ENCODE data around the gene FAM13A.

FAM13A gene

GRCh38 chr4:88761342-88761741 lies 295.6 kb downstream of the FAM13A start:
- DNase-seq = no peak

DNA sequence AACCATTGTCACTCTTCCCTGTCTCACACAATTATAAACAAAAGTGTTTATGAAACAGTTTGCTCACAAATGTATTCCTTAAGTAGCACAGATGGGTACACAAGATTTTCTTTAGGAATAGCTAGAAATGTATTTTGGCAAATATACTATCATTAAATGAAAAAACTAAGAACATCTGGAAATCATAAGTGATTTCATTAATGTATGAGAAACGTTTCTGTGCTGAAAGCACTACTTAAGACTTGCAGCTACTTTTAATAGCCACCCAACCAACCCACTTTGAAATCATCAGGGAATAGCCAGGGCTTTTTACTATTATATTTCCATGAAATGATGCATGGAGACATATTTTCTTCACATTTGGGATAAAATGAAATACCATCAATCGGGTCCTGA lies 297.1 kb downstream of the FAM13A start:
- no peak for DNase-seq

DNA sequence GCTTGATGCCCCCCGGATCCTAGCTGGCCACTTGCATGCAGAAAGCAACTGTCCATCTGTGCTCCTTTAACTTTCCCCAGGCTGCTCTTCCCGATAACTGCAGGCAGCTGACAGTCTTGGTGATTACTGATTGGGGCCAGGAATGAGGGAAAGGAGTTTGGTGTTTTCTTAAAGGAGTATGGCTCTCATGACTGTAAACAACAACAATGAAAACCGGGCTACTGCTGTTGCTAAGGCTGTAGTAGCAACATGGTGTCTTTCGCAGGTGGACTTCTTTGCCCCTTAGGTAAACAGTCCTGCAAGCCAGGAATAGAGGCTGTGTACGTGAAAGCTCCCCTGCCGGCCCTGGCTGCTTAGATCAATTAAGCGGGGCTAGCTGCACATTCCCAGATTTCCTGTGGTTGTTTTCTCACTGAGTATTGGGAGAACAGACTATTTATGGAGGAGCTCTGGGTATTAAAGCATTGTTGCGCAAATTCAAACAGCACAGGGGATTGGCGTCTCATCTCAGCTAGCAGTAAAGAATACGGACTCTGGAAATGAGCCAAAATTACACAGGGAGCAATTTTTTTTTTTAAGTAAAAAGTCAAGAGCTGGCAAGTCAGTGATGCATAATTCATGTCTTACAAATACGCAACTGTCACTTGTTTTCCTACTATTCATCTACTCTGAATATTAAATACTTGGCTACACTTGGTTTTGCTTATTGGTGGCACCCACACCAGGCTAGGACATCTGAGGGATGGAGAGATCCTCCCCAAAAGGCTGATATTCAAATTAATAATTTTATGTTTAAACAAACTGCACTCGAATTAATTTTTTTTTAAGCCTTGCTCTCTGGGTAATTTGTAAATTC lies 297.7 kb downstream of the FAM13A start:
- DNase-seq = no peak

- no peak for DNase-seq
Measured at GRCh38 chr4:88758264-88758663, 298.7 kb downstream of the FAM13A start.

DNA sequence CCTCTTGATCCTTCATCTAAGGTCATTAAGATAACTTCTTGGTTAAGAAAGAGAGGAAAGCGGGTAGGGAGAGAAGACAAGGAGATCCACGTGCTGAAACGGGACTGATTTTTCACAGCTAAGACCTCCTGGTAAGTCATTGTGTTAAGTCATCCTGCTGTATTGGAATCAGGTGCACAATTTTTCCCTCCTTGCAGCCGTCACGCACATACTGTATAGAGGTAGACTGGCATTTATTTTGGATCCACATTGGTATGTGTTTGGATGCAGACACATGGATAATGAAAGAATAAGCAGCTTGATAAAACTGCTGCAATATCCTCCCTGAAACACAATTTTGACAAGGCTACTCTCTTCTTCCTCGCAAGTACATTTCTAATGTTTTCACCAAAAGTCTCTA lies 299.2 kb downstream of the FAM13A start:
- DNase-seq = no peak

DNA sequence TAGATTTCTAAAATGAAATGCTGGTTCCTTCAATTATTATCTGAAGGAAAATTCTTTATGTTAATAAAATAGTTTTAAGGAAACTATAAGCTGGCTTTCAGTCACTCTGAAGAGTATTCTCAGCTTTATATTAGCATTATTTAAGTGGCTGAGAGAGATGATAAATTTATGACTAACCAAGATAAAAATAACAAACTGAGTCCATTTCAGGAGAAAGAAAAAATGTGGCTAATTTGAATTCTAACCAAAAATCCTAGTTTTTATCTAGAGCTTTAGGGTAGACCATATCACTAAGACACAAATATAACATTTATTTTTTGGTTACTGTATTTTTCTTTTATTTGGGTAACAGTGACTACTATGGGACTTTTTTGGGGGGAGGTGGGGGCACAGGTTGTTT lies 299.9 kb downstream of the FAM13A start:
- no peak for DNase-seq

DNA sequence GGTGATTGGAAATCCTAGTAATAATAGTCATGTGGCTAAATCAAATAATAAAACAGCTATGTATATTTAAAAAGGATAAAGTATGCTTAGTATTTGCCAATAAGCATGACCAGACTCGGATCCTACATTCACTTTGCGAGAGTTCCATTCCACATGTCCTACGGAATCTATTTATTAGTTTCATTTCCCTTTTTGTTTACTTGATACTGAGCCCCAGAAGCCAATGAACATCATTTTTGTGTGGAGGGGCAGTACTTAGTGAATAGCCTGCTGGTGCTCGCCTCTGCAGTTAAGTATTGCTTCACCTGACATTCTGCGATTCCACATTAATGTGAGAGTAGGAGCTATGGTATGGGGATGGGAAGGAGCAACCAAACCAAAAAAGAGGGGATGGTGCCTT lies 300.8 kb downstream of the FAM13A start:
- no peak for DNase-seq

GRCh38 chr4:88755454-88755853 lies 301.5 kb downstream of the FAM13A start:
- DNase-seq = no peak

DNA sequence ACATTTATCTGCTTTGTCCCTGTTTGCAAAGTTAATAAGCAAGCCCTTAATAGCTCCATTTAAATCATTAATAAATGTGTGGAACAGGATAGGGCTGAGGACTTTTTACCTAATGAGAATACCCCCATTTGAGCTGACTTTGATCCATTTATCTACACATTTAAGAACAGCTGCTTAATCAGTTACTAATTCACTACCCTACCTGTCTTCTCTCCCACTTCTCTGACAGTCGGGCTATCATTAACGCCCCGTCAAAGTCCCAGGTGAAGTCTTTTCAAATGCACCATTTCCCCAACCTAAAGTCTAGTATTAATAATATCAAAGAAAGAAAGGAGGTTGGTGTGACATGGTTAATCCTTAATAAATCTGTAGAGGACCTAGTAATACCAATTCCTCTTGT lies 302.2 kb downstream of the FAM13A start:
- no peak for DNase-seq

DNA sequence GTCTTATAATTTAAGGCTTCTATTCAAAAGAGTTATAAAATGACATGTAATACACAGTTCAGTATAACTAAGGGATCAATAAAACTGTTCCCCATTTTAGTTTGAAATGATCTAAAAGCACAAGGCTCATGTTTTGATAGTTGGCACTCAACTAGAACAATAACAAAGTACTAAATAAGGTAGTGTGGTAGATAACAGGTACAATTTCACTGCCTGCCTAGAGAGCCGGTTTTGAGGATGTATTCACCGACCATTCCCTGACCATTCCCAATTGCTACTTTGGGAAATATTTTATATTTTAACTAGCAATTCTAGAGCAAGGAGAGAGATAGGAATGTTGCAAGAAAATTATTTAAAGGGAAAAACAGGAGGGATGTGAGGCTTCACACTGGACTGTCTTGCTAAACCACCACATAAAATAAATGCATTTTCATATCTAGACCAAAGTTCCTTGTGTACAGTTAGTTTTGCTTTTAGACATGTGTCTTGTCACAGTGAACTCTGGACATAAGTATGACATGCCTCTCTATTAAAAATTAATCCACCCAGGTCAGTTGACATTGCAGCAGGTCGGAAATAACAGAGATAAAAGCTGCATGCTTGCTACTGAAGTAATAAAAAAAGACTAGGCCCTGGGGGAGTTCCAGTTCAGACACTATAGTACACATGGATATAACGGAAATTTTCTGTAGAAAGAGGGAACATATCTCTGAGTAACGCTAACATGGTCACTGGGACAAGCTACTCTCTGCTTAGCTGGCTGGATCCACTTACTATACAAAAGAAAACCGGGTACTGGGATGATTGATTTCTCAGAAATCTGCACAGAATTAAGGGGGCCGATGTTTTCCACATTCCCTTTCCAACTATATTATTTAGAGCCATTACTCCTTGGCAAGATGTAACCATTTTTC lies 303.1 kb downstream of the FAM13A start:
- no peak for DNase-seq

GRCh38 chr4:88752754-88753153 lies 304.2 kb downstream of the FAM13A start:
- DNase-seq = no peak

DNA sequence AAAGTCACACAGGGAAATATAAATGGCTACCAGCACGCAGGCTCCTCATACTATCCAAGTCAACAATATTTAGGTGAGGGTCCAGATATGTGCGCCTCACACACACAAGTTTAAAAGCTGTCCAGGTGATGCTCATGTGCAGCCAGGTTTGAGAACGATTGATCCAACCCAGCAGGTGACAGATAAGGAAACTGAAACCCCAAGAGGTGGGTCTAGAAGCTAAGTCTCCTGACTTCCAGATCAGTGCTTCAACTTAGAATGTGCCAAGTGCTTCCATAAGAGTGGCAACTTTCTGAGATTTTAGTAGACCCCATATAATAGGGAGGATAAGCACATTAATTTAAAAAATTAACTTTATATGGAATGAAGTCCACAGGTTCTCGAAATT lies 304.9 kb downstream of the FAM13A start:
- no peak for DNase-seq

DNA sequence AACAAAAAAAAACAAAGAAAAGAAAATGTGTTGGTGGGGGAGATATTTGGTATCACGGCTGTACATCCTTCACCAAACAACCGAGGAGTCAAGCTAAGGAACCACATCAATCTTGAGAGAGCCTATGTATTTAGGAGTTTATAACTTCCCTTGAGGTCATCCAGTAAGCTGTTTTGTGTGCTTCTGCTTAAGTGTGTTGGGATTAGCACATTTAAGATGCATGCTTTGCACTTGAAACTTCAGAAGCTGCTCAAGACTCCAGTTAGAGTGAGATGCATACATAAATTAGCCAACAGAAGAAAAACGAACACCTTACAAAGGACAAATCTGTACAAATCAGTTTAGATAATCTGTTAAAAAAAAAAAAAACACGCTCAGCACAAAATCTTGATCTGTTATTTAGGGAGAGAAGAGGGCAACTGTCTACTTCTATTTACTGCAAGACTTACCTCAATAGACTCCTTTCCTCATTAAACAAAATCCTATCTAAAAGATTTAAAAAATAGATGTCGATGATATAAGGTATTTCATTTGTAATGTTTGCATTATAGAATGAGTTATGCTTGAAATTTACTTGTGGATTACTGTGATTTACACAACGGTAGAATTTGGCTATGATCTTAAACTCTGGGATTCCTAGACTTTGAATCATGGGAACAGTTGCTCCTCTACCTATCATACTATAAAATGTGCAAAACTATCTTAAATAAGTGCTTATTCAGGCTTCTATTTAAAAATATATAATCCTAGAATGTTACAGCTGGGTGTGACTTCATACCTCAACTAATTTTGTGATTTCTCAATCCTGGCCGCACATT lies 305.5 kb downstream of the FAM13A start:
- DNase-seq = no peak

DNA sequence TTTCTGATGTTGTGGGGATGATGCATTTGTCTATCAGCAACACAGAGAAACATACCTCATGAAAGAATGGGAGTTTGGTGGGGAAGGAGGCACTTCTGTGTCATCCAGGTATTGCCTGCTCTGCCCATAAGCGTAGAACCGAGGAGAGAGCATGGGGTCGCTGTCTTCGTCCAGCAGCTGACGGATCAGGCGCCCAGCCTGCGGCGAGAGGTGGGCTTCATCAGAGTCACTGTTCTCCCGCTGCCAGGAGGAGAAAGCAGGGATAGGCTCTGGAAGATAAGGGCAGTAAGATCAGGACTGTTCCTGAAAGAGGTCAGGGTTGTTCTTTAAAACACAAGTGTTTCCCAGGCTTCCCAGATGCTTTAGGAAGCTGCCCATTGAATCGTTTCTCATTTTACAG lies 306.6 kb downstream of the FAM13A start:
- DNase-seq = no peak

DNA sequence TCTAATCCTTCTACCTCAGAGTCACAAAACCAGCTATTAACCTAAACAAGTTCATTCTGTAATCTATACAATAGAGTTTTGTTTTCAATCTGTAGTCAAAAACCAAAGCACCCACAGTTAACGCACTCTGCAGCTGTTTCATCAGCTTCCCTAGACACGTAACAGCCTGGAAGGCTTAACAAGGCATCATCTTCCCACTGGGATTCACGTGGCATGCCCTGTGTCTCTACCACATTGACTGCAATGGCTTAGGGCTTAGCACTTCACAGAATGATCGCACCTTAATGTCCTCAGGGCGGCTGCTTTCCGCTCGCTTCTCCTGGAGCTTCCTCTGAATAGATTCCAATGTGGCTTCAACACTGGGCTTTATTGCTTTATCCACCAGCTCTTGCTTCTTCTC lies 309.6 kb downstream of the FAM13A start:
- no peak for DNase-seq

GRCh38 chr4:88746206-88746605 lies 310.8 kb downstream of the FAM13A start:
- DNase-seq = no peak

DNA sequence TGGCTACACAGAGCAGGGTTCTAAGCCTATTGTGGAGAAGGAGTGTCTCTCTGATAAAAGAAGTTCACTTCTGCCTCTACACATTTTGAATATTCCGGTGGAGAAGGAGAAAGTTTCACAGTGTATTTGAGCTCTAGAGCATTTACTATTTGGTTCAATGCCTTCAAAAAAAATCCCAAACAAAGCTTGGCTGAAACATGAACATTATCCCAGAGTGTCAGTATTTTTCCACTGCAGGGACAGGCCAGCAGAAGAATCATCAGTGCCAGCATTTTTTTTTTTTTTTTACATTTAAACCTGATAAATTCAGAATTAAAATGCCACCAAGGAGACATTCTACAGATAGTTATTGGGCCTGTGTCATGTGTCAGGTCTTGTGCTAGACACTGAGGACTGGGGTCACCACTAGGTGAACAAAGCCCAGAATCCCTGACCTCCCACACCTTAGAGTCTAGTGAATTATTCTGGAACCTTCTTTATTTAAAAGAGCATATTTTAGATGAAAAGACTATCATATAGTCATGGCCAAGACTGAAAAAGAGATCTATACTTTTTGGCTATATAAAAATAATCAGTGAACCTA lies 311.3 kb downstream of the FAM13A start:
- DNase-seq = no peak

DNA sequence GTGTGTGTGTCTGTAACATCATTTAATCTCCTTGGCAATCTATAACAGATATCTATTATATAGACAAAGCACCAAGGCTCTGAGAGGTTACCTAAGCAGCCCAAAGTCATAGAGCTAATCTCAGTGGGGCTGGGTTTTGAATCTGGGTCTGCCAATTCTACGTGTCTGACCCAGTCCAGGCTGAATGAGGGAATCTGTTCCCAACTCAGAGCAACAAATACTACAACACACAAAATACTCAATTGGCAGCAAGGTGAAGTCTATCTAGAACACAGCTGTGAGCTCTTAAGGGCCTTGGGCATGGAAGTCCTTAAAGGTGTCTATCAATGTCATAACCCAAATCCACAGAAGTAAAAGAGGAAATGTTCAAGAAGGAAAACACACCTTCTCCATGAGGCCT lies 311.8 kb downstream of the FAM13A start:
- no peak for DNase-seq

DNA sequence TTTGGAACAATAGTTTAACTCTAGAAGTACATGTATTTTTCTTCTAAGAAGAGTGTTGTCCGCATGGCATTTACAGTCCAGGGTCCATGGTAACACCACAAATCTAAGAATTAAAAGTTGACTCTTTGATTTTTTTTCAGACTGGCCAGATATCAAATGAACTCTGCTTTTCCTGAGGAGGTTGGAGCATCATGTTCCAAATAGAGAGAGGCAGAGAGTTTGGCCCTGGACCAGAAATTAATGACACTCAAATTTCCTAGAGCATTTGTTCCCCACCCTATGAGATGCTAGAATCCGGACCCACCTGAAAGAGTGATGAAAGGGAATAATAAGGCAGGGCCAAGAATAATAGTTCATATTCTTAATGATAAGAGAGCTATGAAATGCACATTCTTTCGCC lies 312.4 kb downstream of the FAM13A start:
- no peak for DNase-seq

GRCh38 chr4:88743696-88744095 lies 313.3 kb downstream of the FAM13A start:
- no peak for DNase-seq

DNA sequence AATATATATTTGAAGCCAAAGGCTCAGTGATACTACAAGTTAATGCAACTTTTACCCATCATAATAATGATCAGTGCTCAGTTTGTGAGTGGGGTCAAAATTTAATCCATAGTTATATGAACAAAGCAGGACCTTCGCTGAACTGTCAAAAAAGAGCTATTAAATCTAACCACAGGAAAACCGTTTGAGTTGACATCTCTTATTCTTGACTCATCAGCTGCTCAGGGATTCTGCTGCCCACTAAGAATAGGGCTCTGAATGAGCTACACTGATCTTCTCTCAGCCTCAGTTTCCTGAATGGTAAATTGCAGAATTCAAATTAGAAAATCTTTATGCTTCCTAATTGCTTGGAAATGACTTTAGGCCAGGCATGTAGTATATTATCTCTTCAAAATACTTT lies 314.4 kb downstream of the FAM13A start:
- no peak for DNase-seq

GRCh38 chr4:88738180-88738579 lies 318.8 kb downstream of the FAM13A start:
- DNase-seq = no peak
